VCaP (cell line): Measurements from ENCODE around the gene SKIL.

Source experiments
- H3K27ac ChIP-seq: fragments of 450-650 bp; 2 replicates; pipeline ENCODE4 v1.5.1; 2017
- TF ChIP-seq, protein P1 (sequence below): fragments of 450-650 bp; conservative IDR thresholded peaks from 2 replicates; pipeline ENCODE4 v1.5.1; 2017; ENCODE audit warnings: mild to moderate bottlenecking, moderate library complexity

SKIL gene

DNA sequence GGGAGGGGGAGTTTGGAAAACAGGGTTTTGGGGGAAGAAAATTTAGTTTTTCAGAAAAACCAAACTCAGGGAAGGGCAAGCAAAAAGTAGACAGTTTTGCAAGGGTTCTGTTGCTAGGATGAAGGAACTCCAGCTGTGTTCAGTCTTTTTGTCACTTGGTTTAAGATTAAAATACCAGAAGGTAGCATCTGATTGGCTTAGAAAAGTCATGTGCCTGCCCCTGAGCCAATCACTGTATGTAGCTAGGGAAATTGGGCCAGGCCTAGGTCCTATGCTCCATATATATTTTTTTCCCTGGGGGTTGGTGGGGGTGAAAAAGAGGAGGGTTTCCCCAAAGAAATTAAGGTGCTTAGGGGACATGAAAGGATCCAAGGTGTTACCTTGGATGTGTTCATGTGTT is 85.4 kb downstream of the SKIL start:
- TF ChIP-seq, protein P1, sequence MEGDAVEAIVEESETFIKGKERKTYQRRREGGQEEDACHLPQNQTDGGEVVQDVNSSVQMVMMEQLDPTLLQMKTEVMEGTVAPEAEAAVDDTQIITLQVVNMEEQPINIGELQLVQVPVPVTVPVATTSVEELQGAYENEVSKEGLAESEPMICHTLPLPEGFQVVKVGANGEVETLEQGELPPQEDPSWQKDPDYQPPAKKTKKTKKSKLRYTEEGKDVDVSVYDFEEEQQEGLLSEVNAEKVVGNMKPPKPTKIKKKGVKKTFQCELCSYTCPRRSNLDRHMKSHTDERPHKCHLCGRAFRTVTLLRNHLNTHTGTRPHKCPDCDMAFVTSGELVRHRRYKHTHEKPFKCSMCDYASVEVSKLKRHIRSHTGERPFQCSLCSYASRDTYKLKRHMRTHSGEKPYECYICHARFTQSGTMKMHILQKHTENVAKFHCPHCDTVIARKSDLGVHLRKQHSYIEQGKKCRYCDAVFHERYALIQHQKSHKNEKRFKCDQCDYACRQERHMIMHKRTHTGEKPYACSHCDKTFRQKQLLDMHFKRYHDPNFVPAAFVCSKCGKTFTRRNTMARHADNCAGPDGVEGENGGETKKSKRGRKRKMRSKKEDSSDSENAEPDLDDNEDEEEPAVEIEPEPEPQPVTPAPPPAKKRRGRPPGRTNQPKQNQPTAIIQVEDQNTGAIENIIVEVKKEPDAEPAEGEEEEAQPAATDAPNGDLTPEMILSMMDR: no peak
- no peak overlapping the region for H3K27ac ChIP-seq

DNA sequence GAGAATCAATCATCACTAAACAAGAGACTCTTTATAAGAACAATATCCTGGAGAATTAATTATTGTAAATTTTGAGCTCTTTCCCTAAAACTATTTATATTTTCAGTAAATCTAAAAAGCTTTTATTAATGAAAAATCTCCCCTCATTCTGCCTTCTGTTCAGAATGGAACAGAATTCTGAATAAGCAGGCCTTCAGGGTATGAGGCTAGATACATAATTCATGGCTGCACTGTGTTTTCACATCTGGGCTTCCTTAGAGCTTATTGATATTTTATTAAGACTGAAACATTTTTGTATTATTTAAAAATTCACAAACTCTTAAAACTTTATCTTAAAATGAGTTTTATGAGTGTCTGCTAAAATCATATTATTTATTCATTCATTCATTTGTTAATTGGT is 85.9 kb downstream of the SKIL start:
- TF ChIP-seq, protein P1: no peak
- H3K27ac ChIP-seq: no peak overlapping the region
